ENCODE results near the gene ATOH8.

The ATOH8 gene

GRCh38 chr2:85784474-85784986 lies 30.7 kb downstream of the ATOH8 start:
- H3K4me1 ChIP-seq (ENCODE audit: low read depth, poor library complexity, severe bottlenecking): no peaks in the 10 kb centered on the region
- H3K27me3 ChIP-seq (ENCODE audit: insufficient read depth, low read depth): no peaks in the 10 kb centered on the region; the same call in 1 of the 2 replicates

GRCh38 chr2:85785027-85785822 lies 31.4 kb downstream of the ATOH8 start:
- Histone ChIP-seq H3K36me3 (ENCODE audit: insufficient read depth) (no peaks in the 10 kb centered on the region), H3K9ac (no peak overlapping the region), H3K27ac (no peak overlapping the region), H3K79me2 (ENCODE audit: insufficient read depth, low read depth) (no peaks in the 10 kb centered on the region), H3K4me2 (no peak overlapping the region), H3K4me1 (ENCODE audit: low read depth, poor library complexity, severe bottlenecking) (no peaks in the 10 kb centered on the region), H3K4me3 (IDR thresholded peaks at IDR 0.05; ENCODE audit: insufficient read depth, low read depth, low read length) (no peak overlapping the region), H3K27me3 (ENCODE audit: insufficient read depth, low read depth) (no peaks in the 10 kb centered on the region; the same call in 1 of the 2 replicates), H4K20me1 (ENCODE audit: insufficient read depth) (no peaks in the 10 kb centered on the region), H2AFZ (ENCODE audit: low read depth) (no peak overlapping the region)
- TF ChIP-seq CTCF (conservative IDR thresholded peaks at IDR 0.05; ENCODE audit: low read depth, low read length): no peak

More at GRCh38 chr2:85784474-85784986, 30.7 kb downstream of the ATOH8 start:
- Histone ChIP-seq H3K4me2 (no peak overlapping the region), H4K20me1 (ENCODE audit: insufficient read depth) (no peaks in the 10 kb centered on the region), H3K27ac (no peak overlapping the region), H3K4me3 (IDR thresholded peaks at IDR 0.05; ENCODE audit: insufficient read depth, low read depth, low read length) (no peak overlapping the region), H2AFZ (ENCODE audit: low read depth) (no peak overlapping the region), H3K79me2 (ENCODE audit: insufficient read depth, low read depth) (no peaks in the 10 kb centered on the region), H3K9ac (no peak overlapping the region), H3K36me3 (ENCODE audit: insufficient read depth) (no peaks in the 10 kb centered on the region)
- TF ChIP-seq CTCF (conservative IDR thresholded peaks at IDR 0.05; ENCODE audit: low read depth, low read length): no peak

GRCh38 chr2:85785871-85786270 lies 32.1 kb downstream of the ATOH8 start:
- Histone ChIP-seq H3K27ac (no peak overlapping the region), H3K79me2 (ENCODE audit: insufficient read depth, low read depth) (no peaks in the 10 kb centered on the region), H2AFZ (ENCODE audit: low read depth) (no peak overlapping the region), H3K9ac (no peak overlapping the region), H3K4me3 (IDR thresholded peaks at IDR 0.05; ENCODE audit: insufficient read depth, low read depth, low read length) (no peak overlapping the region), H3K4me2 (no peak overlapping the region), H3K4me1 (ENCODE audit: low read depth, poor library complexity, severe bottlenecking) (no peaks in the 10 kb centered on the region), H3K36me3 (ENCODE audit: insufficient read depth) (no peaks in the 10 kb centered on the region), H4K20me1 (ENCODE audit: insufficient read depth) (no peaks in the 10 kb centered on the region), H3K27me3 (ENCODE audit: insufficient read depth, low read depth) (no peaks in the 10 kb centered on the region; the same call in 1 of the 2 replicates)
- no peak for TF ChIP-seq CTCF (conservative IDR thresholded peaks at IDR 0.05; ENCODE audit: low read depth, low read length)

- Histone ChIP-seq H2AFZ (ENCODE audit: low read depth) (no peak overlapping the region), H3K79me2 (ENCODE audit: insufficient read depth, low read depth) (no peaks in the 10 kb centered on the region), H3K27ac (no peak overlapping the region), H3K9ac (no peak overlapping the region), H3K27me3 (ENCODE audit: insufficient read depth, low read depth) (no peaks in the 10 kb centered on the region; the same call in 1 of the 2 replicates), H3K4me1 (ENCODE audit: low read depth, poor library complexity, severe bottlenecking) (no peaks in the 10 kb centered on the region), H4K20me1 (ENCODE audit: insufficient read depth) (no peaks in the 10 kb centered on the region), H3K4me3 (IDR thresholded peaks at IDR 0.05; ENCODE audit: insufficient read depth, low read depth, low read length) (no peak overlapping the region), H3K4me2 (no peak overlapping the region), H3K36me3 (ENCODE audit: insufficient read depth) (no peaks in the 10 kb centered on the region)
- no peak for TF ChIP-seq CTCF (conservative IDR thresholded peaks at IDR 0.05; ENCODE audit: low read depth, low read length)
Measured at GRCh38 chr2:85786444-85786843, 32.7 kb downstream of the ATOH8 start.

Data from KMS-11 (cell line).